RWPE1 (cell line): Measurements from ENCODE around the gene ARHGAP35.

Source experiments
- CTCF ChIA-PET: fragments of 350-600 bp; sonication (Branson Sonifier 250); formaldehyde crosslinking; extraction: SDS; loops from one replicate; lab custom pipeline; 2021; lab: Yijun Ruan, JAX
- POLR2A ChIA-PET: fragments of 400-600 bp; formaldehyde crosslinking; extraction: SDS; loops from one replicate; lab custom pipeline; 2020; ENCODE audit warnings: antibody characterized with exemption; ENCODE audit not compliant: low non-redundant PET; lab: Yijun Ruan, JAX
- DNase-seq: peaks from one replicate; pipeline ENCODE4 v3.0.0; 2012; ENCODE audit warnings: low spot score
- H3K27ac ChIP-seq: fragments of 450-650 bp; 2 replicates; pipeline ENCODE4 v1.5.1; 2017
- CTCF ChIP-seq: fragments of 450-650 bp; conservative IDR thresholded peaks from 2 replicates; pipeline ENCODE4 v1.5.1; 2017; ENCODE audit warnings: low read depth, mild to moderate bottlenecking

The ARHGAP35 gene

GRCh38 chr19:46860846-46861690 lies at the start of gene ARHGAP35:
Gene ARHGAP35 (plus strand): TSS chr19:46860997. CDS start chr19:46918676, 57,679 bp downstream.
- DNase-seq = peak; percentile 84
- ChIA-PET CTCF (interaction anchor here (0.6 to 1.6 kb wide), 4 partner anchors 21 to 141 kb away, joined by 3 to 5 read pairs (median 4); no protein-coding TSS in a partner anchor), POLR2A (interaction anchor here (0.8 kb wide), 1 partner anchor 42 kb away, joined by 6 read pairs; no protein-coding TSS in a partner anchor)
- no peak for TF ChIP-seq CTCF
- H3K27ac ChIP-seq = peak within 1 kb of the TSS; percentile 99

- ChIA-PET CTCF (no interaction called here), POLR2A (no interaction called here)
- TF ChIP-seq CTCF = no peak
- no peak for DNase-seq
- peak overlapping the region; percentile 13; the same call in 1 of the 2 replicates for H3K27ac ChIP-seq
These were observed 47.6 kb upstream of the ARHGAP35 start for GRCh38 chr19:46812977-46813838.

- peak overlapping the region; percentile 13; the same call in 1 of the 2 replicates for H3K27ac ChIP-seq
- ChIA-PET CTCF (no interaction called here), POLR2A (no interaction called here)
- DNase-seq = no peak
- TF ChIP-seq CTCF = no peak
These were observed 46.9 kb upstream of the ARHGAP35 start for GRCh38 chr19:46813839-46814358.

GRCh38 chr19:46815833-46816627 lies 44.8 kb upstream of the ARHGAP35 start:
- ChIA-PET CTCF (interaction anchor here (0.6 to 0.7 kb wide), 2 partner anchors 14 kb away, joined by 3 to 4 read pairs; no protein-coding TSS in a partner anchor), POLR2A (no interaction called here)
- no peak for TF ChIP-seq CTCF

GRCh38 chr19:46818812-46819211 lies 42.0 kb upstream of the ARHGAP35 start:
- POLR2A ChIA-PET = no interaction called here
- CTCF ChIA-PET = no interaction called here
- H3K27ac ChIP-seq = no peak overlapping the region
- no peak for TF ChIP-seq CTCF
- no peak for DNase-seq

More at GRCh38 chr19:46815833-46816627, 44.8 kb upstream of the ARHGAP35 start:
- no peak overlapping the region for H3K27ac ChIP-seq
- no peak for DNase-seq
